Measurements from ENCODE around the gene ZSWIM5.
"Not testable (repeated sequence)": the region's sequence is repeated elsewhere in the genome, so short reads cannot be mapped to it uniquely, and the experiment has no call there.

ZSWIM5 gene

GRCh38 chr1:45162041-45163035 is 44.1 kb downstream of the ZSWIM5 start:
- DNase-seq; in situ Hi-C loops (cut with HindIII; ENCODE audit: low pct_ligation_motif_present, low pct_unique_long_range_greater_than_20kb, low sequenced_read_pairs): not testable (repeated sequence)

- no peak for DNase-seq
- in situ Hi-C loops (cut with HindIII; ENCODE audit: low pct_ligation_motif_present, low pct_unique_long_range_greater_than_20kb, low sequenced_read_pairs), result no loop called here
Observed at GRCh38 chr1:45155957-45156356, 50.4 kb downstream of the ZSWIM5 start.

- DNase-seq, result no peak
- in situ Hi-C loops (cut with HindIII; ENCODE audit: low pct_ligation_motif_present, low pct_unique_long_range_greater_than_20kb, low sequenced_read_pairs), result no loop called here
Observed at GRCh38 chr1:45155423-45155822, 51.0 kb downstream of the ZSWIM5 start.

GRCh38 chr1:45152126-45152525 is 54.3 kb downstream of the ZSWIM5 start:
- DNase-seq, result no peak

GRCh38 chr1:45148209-45148825 is 58.1 kb downstream of the ZSWIM5 start:
- in situ Hi-C loops (cut with HindIII; ENCODE audit: low pct_ligation_motif_present, low pct_unique_long_range_greater_than_20kb, low sequenced_read_pairs), result no loop called here
- no peak for DNase-seq

More at GRCh38 chr1:45152126-45152525, 54.3 kb downstream of the ZSWIM5 start:
- in situ Hi-C loops (cut with HindIII; ENCODE audit: low pct_ligation_motif_present, low pct_unique_long_range_greater_than_20kb, low sequenced_read_pairs), result no loop called here

- in situ Hi-C loops (cut with HindIII; ENCODE audit: low pct_ligation_motif_present, low pct_unique_long_range_greater_than_20kb, low sequenced_read_pairs), result no loop called here
- DNase-seq, result no peak
Observed at GRCh38 chr1:45146833-45147232, 59.6 kb downstream of the ZSWIM5 start.

- DNase-seq, result no peak
- in situ Hi-C loops (cut with HindIII; ENCODE audit: low pct_ligation_motif_present, low pct_unique_long_range_greater_than_20kb, low sequenced_read_pairs), result no loop called here
Observed at GRCh38 chr1:45141247-45142003, 65.0 kb downstream of the ZSWIM5 start.

GRCh38 chr1:45136984-45137383 is 69.4 kb downstream of the ZSWIM5 start:
- in situ Hi-C loops (cut with HindIII; ENCODE audit: low pct_ligation_motif_present, low pct_unique_long_range_greater_than_20kb, low sequenced_read_pairs), result no loop called here
- no peak for DNase-seq

- in situ Hi-C loops (cut with HindIII; ENCODE audit: low pct_ligation_motif_present, low pct_unique_long_range_greater_than_20kb, low sequenced_read_pairs), result no loop called here
- no peak for DNase-seq
Observed at GRCh38 chr1:45135316-45135715, 71.1 kb downstream of the ZSWIM5 start.

- DNase-seq, result peak; percentile 24
Observed at GRCh38 chr1:45134461-45134873, 71.9 kb downstream of the ZSWIM5 start.

GRCh38 chr1:45132719-45133118 is 73.7 kb downstream of the ZSWIM5 start:
- in situ Hi-C loops (cut with HindIII; ENCODE audit: low pct_ligation_motif_present, low pct_unique_long_range_greater_than_20kb, low sequenced_read_pairs); DNase-seq: not testable (repeated sequence)

More at GRCh38 chr1:45134461-45134873, 71.9 kb downstream of the ZSWIM5 start:
- in situ Hi-C loops (cut with HindIII; ENCODE audit: low pct_ligation_motif_present, low pct_unique_long_range_greater_than_20kb, low sequenced_read_pairs), result no loop called here

- in situ Hi-C loops (cut with HindIII; ENCODE audit: low pct_ligation_motif_present, low pct_unique_long_range_greater_than_20kb, low sequenced_read_pairs), result no loop called here
- no peak for DNase-seq
Observed at GRCh38 chr1:45123358-45123757, 83.0 kb downstream of the ZSWIM5 start.

GRCh38 chr1:45122724-45123123 is 83.7 kb downstream of the ZSWIM5 start:
- no peak for DNase-seq
- in situ Hi-C loops (cut with HindIII; ENCODE audit: low pct_ligation_motif_present, low pct_unique_long_range_greater_than_20kb, low sequenced_read_pairs), result no loop called here

- in situ Hi-C loops (cut with HindIII; ENCODE audit: low pct_ligation_motif_present, low pct_unique_long_range_greater_than_20kb, low sequenced_read_pairs), result no loop called here
Observed at GRCh38 chr1:45117766-45118165, 88.6 kb downstream of the ZSWIM5 start.

GRCh38 chr1:45116820-45117219 is 89.6 kb downstream of the ZSWIM5 start:
- no peak for DNase-seq

More at GRCh38 chr1:45117766-45118165, 88.6 kb downstream of the ZSWIM5 start:
- no peak for DNase-seq

GRCh38 chr1:45116340-45116739 is 90.1 kb downstream of the ZSWIM5 start:
- in situ Hi-C loops (cut with HindIII; ENCODE audit: low pct_ligation_motif_present, low pct_unique_long_range_greater_than_20kb, low sequenced_read_pairs), result no loop called here
- no peak for DNase-seq

More at GRCh38 chr1:45116820-45117219, 89.6 kb downstream of the ZSWIM5 start:
- in situ Hi-C loops (cut with HindIII; ENCODE audit: low pct_ligation_motif_present, low pct_unique_long_range_greater_than_20kb, low sequenced_read_pairs), result no loop called here

GRCh38 chr1:45115198-45115597 is 91.2 kb downstream of the ZSWIM5 start:
- in situ Hi-C loops (cut with HindIII; ENCODE audit: low pct_ligation_motif_present, low pct_unique_long_range_greater_than_20kb, low sequenced_read_pairs); DNase-seq: not testable (repeated sequence)

- no peak for DNase-seq
- in situ Hi-C loops (cut with HindIII; ENCODE audit: low pct_ligation_motif_present, low pct_unique_long_range_greater_than_20kb, low sequenced_read_pairs), result no loop called here
Observed at GRCh38 chr1:45112661-45113060, 93.7 kb downstream of the ZSWIM5 start.

- DNase-seq, result no peak
- in situ Hi-C loops (cut with HindIII; ENCODE audit: low pct_ligation_motif_present, low pct_unique_long_range_greater_than_20kb, low sequenced_read_pairs), result no loop called here
Observed at GRCh38 chr1:45111239-45111638, 95.2 kb downstream of the ZSWIM5 start.
